ENCODE measurements around the gene KCNMA1.

Gene KCNMA1

GRCh38 chr10:77016278-77016815 lies 621.3 kb downstream of the KCNMA1 start:
- no peak overlapping the region for H3K4me3 ChIP-seq (ENCODE audit: low read depth, low read length)
- TF ChIP-seq CTCF (IDR thresholded peaks at IDR 0.05; ENCODE audit: low read depth, low read length), result no peak

- no peak for TF ChIP-seq CTCF (IDR thresholded peaks at IDR 0.05; ENCODE audit: low read depth, low read length)
- no peak overlapping the region for H3K4me3 ChIP-seq (ENCODE audit: low read depth, low read length)
Measured at GRCh38 chr10:77015360-77015759, 622.2 kb downstream of the KCNMA1 start.

- no peak for TF ChIP-seq CTCF (IDR thresholded peaks at IDR 0.05; ENCODE audit: low read depth, low read length)
Measured at GRCh38 chr10:77012812-77013500, 624.7 kb downstream of the KCNMA1 start.

GRCh38 chr10:77011874-77012811 lies 625.5 kb downstream of the KCNMA1 start:
- no peak overlapping the region for H3K4me3 ChIP-seq (ENCODE audit: low read depth, low read length)
- no peak for TF ChIP-seq CTCF (IDR thresholded peaks at IDR 0.05; ENCODE audit: low read depth, low read length)

More at GRCh38 chr10:77012812-77013500, 624.7 kb downstream of the KCNMA1 start:
- no peak overlapping the region for H3K4me3 ChIP-seq (ENCODE audit: low read depth, low read length)

GRCh38 chr10:77010430-77010829 lies 627.2 kb downstream of the KCNMA1 start:
- TF ChIP-seq CTCF (IDR thresholded peaks at IDR 0.05; ENCODE audit: low read depth, low read length), result no peak
- no peak overlapping the region for H3K4me3 ChIP-seq (ENCODE audit: low read depth, low read length)

GRCh38 chr10:77007834-77008233 lies 629.8 kb downstream of the KCNMA1 start:
- no peak for TF ChIP-seq CTCF (IDR thresholded peaks at IDR 0.05; ENCODE audit: low read depth, low read length)
- no peak overlapping the region for H3K4me3 ChIP-seq (ENCODE audit: low read depth, low read length)
